ENCODE data around the gene TRA2B.

DNA sequence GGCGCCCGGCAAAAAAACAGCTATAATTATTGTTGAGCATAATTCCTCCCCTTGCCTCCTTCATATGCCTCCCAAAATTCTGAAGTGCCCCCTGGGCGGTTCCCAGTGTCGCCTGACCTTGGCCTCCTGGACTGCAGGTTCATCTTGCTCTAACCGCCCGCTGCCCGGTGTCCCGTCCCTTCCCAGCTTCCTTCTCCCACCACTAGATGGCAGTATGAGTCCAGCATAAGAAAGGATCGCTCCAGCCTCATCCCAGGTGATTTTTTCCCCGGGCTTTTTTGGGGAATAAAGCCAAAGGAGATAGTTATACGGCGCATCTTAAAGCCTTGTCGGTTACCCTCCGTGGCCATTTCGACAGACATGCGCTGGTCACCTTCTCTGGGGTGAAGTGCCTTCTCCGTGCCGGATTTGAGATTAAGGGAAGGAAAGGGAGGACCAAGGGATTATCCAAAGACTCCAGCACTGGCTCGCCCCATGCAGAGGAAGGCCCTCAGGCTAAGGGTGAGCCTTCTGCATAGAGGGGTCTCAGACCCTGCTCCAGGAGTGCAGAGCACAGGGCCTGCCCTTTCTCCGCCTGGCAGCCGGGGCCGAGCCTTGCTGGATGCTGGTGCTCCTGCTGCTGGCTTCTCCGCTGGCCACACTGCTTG is 45.8 kb upstream of the TRA2B start:
- TF ChIP-seq CTCF (IDR thresholded peaks at IDR 0.05), result peak; percentile 82 to 96 (median 94)
- TF ChIP-seq POLR2A (IDR thresholded peaks at IDR 0.05), result no peak
